TTC549 (cell line): ENCODE results near the gene CYP8B1.
A peak's percentile ranks its signal among the peaks of the same experiment; 100 is the strongest.

Experiments used
- FAIRE-seq: peaks from 2 replicates; lab custom pipeline; 2012; peaks lifted over from hg19 to GRCh38; lab: Jason Lieb, UNC

Gene CYP8B1

DNA sequence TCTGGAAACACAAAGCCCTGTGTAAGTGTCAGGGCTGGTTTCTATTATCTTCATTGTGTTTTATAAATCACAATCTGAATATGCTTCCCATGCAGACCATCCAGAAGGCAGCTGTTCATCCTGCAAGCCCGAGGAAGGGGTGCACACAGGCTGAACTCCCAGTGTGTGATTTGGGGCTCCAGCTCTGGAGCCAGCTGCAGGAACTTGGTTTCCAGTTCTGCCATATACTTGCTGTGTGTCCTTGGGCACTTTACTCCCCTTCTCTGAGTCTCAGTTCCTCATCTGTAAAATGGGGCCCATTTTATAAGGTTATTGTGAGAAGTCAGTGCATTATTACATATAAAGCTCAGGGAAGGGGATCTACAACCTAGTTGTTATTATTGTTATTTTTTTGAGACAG lies 22.6 kb downstream of the CYP8B1 start:
- FAIRE-seq, result no peak

DNA sequence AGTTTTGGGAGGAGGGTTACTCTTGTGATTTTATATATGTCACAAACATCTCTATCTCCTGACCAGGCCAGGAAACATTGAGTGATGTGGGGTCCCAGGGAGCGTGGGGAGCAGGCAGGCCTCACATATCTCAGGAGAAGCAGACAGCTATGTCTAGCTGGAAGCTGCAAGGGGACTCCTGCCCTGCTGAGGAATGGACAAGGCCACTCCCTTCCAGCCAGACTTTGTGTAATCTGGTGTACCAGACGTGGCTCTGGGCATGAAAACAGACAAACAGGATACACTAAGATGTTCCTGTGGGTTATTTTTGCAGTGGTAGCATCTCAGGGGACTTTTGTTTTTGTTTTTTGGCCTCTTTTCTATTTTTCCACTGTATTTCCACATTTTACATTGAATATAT lies 23.2 kb downstream of the CYP8B1 start:
- no peak for FAIRE-seq

DNA sequence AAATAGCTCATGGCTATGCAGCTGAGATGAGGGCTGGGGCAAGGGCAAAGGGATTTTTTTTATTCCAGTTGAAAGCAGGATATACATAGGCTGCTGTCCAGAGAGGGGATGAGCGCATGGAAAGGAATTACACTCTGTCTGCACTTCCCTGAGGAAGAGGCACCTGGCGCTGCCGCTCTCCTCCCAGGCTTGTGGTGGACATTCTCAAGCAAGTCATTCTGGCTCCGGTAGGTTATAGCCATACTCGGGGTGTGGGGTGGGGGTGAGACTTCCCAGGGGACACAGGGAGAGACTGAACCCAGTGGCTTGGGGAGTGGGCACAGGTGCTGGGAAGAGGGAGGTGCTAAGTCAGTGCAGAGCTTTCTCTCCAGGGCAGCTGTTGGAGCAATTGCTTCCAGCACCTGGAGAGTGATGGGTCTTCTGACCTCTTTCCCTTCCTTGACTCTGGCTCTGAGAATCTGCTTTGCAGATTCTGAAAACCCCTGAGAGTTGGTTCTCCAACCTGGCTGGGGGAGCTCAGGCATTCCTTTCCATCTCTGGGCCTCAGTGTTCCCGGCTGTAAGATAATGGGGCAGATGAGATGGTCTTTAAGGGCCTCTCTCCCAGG lies 24.3 kb downstream of the CYP8B1 start:
- no peak for FAIRE-seq

DNA sequence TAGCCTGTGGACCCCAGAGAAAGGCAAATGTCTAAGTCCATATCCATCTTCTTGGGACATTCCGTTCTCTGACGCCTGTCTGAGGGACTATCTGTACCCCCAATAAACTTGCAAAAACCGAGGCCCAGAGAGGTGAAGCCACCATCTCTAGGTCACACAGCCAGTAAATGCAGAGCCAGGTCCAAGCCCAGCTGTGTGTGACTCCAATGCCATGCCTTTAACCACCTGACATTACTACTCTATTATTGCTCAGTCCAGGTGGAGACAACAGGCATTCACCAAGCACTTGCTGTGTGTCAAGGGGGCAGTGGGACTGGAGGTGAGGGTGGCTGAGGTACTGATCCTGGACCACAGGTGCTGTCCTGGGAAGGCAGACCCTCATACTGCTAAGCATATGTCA lies 25.4 kb downstream of the CYP8B1 start:
- no peak for FAIRE-seq

DNA sequence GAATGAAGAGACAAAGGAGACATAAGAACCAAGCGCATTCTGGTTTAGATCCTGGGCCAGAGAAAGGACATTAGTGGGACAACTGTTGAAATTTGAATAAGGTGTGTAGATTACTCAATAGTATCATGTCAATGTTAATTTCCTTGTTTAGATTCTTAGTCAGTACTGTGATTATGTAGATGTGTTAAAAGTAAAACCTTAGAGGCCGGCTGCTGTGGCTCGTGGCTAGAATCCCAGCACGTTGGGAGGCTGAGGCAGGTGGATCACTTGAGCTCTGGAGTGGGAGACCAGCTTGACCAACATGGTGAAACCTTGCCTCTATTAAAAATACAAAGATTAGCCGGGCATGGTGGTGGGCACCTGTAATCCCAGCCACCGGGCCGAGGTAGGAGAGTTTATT lies 26.7 kb downstream of the CYP8B1 start:
- no peak for FAIRE-seq

DNA sequence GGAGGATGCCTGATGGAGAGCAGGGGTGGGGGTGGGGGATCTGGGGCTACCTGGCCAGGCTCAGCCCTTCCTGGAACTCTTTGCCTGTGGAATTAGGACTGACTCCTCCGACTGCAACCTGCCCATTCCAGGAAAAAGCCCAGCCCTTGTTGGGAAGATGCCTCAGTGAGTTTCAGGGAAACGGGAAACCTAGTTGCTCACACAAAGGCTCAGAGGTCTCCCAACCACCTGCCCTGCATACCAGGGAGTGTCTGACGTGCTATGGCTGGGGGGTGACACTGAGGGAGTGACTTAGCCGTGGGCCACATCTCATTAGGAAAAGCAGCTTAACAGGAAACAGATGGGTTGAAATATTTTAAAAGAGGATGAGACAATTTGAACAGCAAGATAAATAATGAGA lies 27.9 kb downstream of the CYP8B1 start:
- FAIRE-seq, result no peak

DNA sequence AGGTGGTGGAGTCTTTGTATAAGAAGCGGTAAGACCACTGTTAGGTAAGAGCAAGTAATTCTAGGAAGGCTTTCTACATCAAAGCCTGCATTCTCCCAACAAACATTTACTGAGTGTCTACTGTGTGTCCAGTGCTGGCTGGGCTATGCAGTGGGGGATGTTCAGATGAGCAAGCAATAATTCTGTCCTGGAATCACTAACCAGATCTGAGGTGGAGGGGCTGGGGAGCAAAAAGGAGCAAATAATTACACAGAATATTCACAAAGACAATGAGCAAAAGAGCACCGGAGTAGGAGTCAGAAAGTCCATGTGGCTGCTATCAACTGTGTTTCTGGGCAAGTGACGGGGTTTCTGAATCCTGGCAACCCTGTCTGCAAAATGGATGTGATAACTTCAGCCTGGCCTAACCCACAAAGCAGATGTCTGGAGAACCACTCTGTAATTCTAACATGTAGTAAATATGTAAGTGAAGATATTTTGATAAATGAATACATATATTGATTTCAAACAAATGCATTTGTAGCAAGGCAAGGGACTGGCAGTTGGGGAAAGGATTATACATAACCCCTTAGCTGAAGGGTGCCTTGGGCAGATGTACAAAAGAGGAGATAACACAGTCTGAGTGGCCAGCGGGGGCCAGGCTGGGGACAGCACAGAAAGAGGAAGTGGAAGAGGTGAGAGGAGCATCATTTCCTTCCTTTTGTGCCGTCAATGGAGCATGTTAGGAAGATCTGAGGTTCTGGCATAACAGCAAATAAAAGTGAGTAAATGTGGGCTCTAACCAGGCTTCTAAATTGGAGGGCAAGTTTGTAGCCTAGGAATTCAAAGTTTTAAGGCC lies 28.8 kb downstream of the CYP8B1 start:
- no peak for FAIRE-seq

DNA sequence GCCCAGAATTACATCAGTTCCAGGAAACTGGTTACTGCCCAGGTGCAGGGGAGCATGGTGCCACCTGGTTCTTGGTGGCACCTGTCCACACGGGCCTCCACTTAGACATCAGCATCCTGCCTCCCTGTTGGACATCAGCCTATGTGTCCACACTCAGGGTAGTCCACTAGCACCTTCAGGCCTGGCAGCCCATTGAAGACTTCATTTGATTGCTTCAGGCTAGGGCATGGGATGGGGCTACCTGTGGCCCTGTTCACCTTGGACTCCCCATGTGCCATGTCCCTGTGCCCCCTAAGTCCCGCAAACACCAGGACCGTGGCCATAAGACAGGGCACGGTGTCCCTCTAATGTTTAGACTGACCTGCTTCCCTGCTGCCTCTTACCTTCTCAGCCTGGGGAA lies 30.9 kb downstream of the CYP8B1 start:
- no peak for FAIRE-seq

DNA sequence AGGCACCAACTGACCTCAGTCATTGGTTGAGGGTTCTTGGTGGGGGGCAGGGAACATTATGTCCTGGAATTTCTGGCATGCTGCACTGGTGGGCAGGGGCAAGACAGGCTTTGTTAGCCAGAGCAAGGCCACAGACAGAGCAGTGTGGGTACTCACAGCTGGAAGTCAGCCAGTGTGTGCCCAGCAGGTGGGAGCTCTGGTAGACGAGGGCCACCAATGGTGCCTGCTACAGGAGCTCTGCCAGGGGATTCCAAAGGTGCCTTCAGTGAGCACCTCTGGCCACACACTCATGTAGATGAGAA lies 31.3 kb downstream of the CYP8B1 start:
- no peak for FAIRE-seq

DNA sequence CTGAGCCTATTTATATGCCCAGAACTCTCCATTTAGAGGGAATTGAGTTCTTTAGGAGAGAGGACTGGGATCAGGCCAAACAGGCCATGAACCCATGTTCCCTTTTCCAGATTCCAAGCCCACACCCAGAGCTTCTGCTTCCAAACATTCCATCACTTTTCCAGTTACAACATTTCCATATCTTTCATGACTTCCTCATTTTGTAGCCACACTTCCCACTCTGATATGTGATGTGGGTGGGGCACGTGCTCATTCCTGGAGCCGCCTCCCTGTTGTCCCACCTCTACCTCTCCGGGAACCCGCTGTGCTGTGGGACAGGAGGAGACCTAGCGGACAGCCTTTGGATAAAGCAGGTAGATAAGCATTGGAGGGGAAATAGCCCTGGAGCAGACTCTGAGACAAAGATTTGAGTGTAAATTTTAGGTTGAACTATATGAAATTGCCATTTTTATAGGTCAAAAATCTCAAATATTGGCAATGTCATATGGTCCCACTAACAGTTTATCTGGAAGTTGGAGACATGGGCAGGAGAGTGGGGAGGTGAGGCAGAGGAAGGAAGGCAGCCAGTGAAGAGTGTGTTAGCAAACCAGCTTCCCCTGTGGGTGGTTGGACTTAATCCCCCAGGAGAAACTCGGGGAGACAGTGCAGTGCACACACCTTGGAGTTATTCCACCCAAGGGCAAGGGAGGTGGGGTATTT lies 31.8 kb downstream of the CYP8B1 start:
- FAIRE-seq, result no peak

DNA sequence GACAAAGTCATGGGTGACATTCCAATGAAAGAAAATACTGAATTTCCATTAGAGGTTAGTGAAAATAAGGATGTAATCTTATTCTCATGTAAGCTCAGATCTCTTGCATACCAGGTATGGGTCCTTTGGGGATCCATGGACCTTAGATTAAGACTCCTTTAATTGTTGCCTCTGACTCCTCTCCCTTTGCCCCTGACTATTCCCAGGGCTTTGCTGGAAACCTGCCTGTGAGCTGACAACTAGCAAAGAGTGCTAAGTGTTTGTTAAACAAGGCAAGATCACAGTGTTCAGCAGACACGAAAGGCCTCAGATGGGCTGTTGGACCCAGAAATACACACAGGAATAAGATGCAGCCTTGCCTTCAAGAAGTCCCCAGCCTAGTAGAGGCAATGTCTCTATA lies 34.3 kb downstream of the CYP8B1 start:
- FAIRE-seq, result no peak

DNA sequence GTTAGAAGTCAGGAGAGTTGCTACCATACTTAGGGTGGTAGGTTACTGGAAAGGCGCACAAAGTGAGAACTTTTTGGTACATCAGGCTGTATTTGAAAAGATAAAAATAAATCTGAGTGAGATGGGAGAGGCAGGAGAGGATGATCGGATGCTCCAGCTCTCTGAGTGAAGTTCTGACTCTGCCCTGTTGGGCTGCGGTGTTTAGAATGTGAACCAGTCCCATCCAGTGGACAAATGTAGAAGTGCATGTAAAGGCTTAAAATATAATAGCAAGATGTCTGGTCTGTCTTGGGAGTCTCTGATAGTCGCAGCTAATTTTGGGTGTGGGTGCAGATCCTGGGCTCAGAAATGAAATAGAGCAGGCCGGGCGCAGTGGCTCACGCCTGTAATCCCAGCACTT lies 36.1 kb downstream of the CYP8B1 start:
- peak; percentile 36 for FAIRE-seq

DNA sequence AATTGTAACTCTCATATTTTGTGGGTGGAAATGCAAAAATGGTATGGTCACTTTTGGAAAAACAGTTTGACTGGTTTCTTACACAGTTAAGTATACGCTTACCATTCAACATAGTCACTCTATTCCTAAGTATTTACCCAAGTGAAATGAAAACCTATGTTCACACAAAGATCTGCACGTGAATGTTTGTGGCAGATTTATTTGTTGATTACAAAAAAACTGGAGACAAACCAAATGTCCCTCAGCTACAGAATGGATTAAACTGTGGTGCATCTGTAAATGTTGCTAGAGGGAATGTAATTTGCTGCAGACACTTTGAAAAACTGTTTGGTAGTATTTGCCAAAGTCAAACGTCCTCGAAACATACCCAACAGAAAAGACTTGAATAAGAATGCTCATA lies 37.1 kb downstream of the CYP8B1 start:
- FAIRE-seq, result no peak

DNA sequence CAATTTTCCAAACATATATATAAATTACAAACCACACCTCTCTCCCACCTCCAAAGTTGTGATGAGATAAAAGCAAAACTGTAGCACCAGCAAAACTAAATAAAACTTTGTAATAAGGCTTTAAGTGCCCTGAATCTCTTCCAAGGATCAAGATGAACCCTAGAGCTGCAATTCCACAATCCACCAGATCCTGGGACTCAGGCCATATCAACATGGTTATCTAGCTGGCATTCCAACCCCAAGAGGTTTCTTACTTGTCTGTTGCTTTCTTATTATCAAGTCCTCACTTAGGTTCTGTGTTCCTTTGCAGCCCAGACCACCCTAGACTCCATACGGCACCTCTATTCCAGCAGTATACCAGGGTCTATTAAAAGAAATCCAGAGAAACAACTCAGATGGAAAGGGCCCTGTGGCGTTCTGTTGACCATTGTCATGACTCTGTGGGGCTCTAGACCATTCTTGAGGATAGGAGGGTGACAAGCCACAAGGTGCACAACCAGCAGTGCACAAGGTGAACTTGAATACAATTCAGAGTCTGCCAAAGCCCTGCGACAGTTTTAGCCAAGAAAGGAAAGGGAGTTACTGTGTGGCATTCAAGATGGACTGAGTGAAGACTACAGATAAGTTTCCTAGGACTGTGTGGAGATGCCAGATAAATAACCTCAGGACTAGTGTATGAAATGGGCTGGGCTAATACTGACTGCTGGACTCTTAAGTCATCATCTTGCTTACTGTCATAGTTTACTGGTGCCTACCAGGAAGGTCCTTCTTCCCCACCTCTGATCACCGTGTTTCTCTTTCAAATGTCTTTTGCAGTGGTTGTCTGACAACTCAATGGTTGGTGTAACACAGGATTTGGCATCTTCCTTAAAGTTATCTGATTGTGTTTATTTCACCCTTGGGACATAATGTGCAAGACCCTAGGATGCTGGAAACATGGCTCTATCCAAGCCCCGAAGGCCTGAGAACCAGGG lies 39.2 kb downstream of the CYP8B1 start:
- no peak for FAIRE-seq

DNA sequence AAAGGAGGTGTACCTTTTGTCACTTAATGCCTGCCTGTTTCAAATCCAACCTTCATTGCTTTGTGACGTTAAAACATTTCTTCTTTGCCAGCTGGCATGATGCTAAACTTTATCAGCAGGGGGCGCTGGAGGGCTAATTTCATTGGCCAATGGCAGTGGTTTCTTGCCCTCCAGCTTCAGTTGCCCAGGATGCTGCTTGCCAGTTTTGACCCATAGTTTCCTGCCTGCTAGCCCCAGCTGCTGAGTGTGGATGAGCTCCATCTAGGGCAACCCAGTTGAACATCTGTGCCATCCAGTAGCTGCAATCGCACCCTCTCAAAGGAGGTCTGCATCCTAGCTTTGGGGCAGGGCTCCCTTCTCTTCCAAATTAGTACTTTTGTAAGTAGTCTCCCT lies 44.4 kb downstream of the CYP8B1 start:
- FAIRE-seq, result no peak

DNA sequence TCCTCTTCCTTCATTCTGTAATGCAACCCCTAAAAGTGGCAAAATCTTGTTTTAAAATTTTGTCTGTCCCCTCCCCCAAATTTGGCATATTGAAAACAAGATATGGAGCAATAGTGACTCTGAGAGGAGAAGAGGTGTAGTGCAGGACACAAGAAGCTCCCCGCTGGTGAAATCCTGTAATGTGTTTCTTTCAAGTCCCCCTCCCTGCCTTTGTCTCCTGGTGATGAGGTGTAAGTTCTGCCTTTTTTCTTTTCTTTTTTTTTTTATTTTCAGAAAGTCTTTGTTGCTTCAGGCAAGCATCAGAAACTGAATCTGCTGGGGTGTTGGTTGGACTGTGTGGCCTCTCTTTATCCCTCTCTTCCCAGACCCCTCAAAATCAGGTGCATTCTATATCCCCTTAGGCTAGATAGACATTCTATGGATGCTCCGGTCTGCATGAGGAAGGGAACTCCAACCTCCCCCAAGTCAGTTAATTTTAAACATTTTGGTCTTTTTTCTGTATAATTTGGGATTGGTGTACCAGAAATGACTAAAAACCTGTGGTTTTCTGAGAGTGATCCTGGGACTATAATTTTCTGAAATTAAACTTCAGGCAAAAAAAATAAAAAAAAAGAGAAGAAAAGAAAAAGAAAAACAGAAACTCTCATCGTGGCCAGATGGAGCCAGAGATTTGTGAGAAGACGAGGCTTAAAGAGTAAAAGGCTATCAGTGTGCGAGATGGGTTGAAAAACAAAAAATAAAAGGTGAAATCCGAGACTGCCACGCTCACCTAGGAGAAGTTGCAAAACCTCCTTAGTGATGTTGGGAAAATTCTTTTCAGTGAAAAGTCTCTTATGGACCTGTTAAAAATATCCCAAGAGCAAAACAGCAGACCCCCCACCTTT lies 45.0 kb downstream of the CYP8B1 start:
- FAIRE-seq, result no peak

DNA sequence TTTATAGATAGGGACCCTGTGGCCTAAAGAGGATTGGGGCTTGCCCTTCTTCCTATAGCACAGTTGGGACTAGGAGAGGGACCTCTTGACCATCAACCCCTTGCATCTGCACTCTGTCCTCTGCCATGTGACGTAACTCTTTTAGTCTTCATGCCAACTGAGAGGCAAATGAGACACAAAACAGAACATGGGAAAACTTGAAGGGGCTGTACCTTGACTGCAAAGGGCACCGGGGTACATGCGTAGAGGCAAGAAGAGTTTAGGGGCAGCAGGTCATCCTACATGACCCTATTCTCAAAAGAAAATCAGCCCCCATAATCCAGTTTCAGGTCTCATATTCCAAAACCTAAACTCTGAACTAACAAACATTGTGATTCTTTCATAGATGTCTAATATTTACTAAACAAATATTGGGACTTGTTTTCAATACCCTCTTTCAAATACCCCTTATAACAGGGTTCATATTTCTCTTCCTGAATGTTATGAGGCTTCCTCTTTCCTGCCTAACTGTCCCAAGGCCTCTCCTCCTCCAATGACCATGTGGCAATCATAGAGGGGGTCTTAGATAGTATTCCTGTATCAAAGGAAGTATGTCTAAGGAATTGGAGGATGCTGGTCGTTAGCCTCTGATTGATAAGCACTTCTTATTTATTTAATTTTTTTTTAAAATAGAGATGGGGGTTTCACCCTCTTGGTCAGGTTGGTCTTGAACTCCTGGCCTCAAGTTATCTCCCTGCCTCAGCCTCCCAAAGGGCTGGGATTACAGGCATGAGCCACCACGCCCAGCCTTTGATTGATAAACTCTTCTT lies 45.8 kb downstream of the CYP8B1 start:
- no peak for FAIRE-seq

DNA sequence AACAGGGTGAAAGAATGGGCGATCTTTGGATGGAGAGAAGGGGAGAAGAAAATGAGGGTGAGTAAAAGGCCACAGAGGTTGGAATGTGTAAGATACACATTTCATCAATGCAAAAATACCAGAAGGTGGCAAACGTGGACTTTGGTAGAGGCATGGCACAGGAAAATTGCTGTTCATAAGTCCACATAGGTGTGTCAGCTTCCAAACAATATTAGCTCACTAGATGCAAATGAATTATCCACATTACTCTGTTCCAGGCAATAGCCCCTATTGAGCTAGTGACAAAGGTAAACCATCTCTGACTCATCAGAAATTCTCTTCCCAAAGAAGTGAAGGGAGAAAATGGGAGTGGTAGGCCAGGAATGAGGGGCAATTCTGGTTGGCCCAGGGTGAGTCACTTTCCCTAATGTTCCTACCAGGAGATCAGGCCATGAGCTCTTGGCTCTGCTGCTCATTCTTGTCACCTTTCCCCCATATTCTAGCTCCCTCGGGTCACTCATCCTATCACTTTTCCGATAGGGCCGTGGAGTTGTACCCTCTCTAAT lies 46.5 kb downstream of the CYP8B1 start:
- no peak for FAIRE-seq

DNA sequence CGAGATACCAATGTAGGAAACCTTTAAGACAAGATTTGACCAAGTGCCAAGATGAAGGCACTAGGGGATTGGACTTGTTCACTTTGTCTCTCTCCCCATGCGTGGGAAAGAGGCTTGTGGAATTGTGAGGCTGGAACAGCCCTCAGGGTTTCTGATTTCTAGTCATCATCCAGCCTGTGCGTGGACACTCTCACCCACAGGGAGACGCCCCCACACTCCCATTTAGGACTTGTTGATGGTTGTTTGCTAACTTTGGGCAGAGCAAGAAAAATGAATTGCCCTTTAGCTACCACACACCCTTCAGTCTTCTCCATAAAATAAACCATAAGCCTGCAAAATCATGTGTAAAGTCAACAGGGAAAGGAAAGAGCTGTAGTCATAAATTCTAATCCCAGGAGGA lies 48.0 kb downstream of the CYP8B1 start:
- FAIRE-seq, result no peak

DNA sequence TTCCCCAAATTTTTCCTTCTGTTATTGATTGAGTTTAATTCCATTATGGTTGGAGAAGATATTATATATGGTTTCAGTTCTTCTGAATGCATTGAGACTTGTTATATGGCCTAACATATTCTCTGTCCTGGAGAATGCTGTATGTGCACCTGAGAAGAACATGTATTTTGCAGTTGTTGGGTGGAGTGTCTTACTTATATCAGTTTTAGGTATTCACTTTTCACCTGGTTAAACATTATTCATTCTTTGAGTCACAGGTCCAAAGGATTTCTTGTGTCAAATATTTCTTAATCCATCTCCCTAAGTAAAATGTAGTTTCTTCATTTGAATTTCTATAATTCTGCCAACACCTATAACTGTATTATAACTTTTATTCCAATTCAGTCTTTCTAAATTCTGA lies 48.7 kb downstream of the CYP8B1 start:
- FAIRE-seq, result no peak
